ENCODE data around the gene DTD1.
"Not testable (repeated sequence)": the region's sequence is repeated elsewhere in the genome, so short reads cannot be mapped to it uniquely, and the experiment has no call there.

The DTD1 gene

GRCh38 chr20:18743665-18744440, 156.0 kb downstream of the DTD1 start:
- DNase-seq (ENCODE audit: low spot score) = no peak

- DNase-seq (ENCODE audit: low spot score) = no peak
Measured at GRCh38 chr20:18747090-18747489, 159.2 kb downstream of the DTD1 start.

- no peak for DNase-seq (ENCODE audit: low spot score)
Measured at GRCh38 chr20:18748987-18749386, 161.1 kb downstream of the DTD1 start.

GRCh38 chr20:18749528-18749927, 161.7 kb downstream of the DTD1 start:
- no peak for DNase-seq (ENCODE audit: low spot score)

- no peak for DNase-seq (ENCODE audit: low spot score)
Measured at GRCh38 chr20:18750735-18751134, 162.9 kb downstream of the DTD1 start.

- DNase-seq (ENCODE audit: low spot score) = no peak
Measured at GRCh38 chr20:18754030-18754652, 166.3 kb downstream of the DTD1 start.

- no peak for DNase-seq (ENCODE audit: low spot score)
Measured at GRCh38 chr20:18754653-18755045, 166.8 kb downstream of the DTD1 start.

- DNase-seq (ENCODE audit: low spot score) = not testable (repeated sequence)
Measured at GRCh38 chr20:18760852-18761251, 173.0 kb downstream of the DTD1 start.

GRCh38 chr20:18767676-18768075, 179.8 kb downstream of the DTD1 start:
- DNase-seq (ENCODE audit: low spot score) = no peak

- no peak for DNase-seq (ENCODE audit: low spot score)
Measured at GRCh38 chr20:18773566-18773965, 185.7 kb downstream of the DTD1 start.

GRCh38 chr20:18774207-18774606, 186.4 kb downstream of the DTD1 start:
- no peak for DNase-seq (ENCODE audit: low spot score)

GRCh38 chr20:18775633-18776032, 187.8 kb downstream of the DTD1 start:
- no peak for DNase-seq (ENCODE audit: low spot score)

GRCh38 chr20:18778690-18779392, 191.0 kb downstream of the DTD1 start:
- DNase-seq (ENCODE audit: low spot score) = no peak

- DNase-seq (ENCODE audit: low spot score) = no peak
Measured at GRCh38 chr20:18780385-18781130, 192.7 kb downstream of the DTD1 start.

GRCh38 chr20:18781509-18781908, 193.7 kb downstream of the DTD1 start:
- DNase-seq (ENCODE audit: low spot score) = no peak

GRCh38 chr20:18783385-18783959, 195.6 kb downstream of the DTD1 start:
- no peak for DNase-seq (ENCODE audit: low spot score)

- not testable (repeated sequence) for DNase-seq (ENCODE audit: low spot score)
Measured at GRCh38 chr20:18787046-18787445, 199.2 kb downstream of the DTD1 start.

GRCh38 chr20:18788021-18788420, 200.2 kb downstream of the DTD1 start:
- DNase-seq (ENCODE audit: low spot score) = no peak

- no peak for DNase-seq (ENCODE audit: low spot score)
Measured at GRCh38 chr20:18790787-18791186, 202.9 kb downstream of the DTD1 start.

- peak; percentile 96 for DNase-seq (ENCODE audit: low spot score)
Measured at GRCh38 chr20:18793625-18794427, 206.0 kb downstream of the DTD1 start.

GRCh38 chr20:18794428-18794787, 206.6 kb downstream of the DTD1 start:
- DNase-seq (ENCODE audit: low spot score) = no peak

Data from globus pallidus (tissue), 1 donor.